ENCODE data around the gene FZD10.

The FZD10 gene

GRCh38 chr12:130155416-130156073 lies 6.7 kb upstream of the FZD10 start:
- DNase-seq (ENCODE audit: low spot score): no peak

DNA sequence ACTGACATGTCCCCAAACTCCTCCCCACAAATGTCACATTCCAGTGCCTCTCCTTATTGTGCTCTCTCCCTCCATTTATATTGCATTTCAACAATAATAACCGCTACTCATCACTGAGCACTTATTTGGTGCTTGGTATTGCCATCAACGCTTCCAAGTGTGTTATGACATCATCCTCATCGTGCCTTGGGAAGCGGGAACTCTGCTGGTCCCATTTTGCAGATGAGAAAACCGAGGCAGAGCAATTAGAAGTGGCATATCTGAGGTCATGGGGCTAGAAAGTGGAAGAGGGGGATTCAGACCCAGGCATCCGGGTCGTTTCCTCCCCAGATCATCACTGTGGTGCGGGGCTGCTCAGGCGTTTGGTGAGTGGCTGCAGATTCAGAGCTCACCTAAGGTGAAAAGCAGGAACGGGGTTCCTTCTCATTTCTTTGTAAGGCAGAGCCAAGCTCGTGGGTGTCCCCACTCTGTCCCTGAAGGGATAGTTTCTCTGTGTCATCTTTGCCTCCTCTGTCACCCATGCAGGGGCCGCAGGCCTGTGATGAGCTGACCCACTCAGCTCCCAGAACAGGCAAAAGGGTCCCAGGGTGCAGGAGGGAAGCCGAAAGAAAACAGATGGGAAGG lies 5.5 kb upstream of the FZD10 start:
- no peak for DNase-seq (ENCODE audit: low spot score)

DNA sequence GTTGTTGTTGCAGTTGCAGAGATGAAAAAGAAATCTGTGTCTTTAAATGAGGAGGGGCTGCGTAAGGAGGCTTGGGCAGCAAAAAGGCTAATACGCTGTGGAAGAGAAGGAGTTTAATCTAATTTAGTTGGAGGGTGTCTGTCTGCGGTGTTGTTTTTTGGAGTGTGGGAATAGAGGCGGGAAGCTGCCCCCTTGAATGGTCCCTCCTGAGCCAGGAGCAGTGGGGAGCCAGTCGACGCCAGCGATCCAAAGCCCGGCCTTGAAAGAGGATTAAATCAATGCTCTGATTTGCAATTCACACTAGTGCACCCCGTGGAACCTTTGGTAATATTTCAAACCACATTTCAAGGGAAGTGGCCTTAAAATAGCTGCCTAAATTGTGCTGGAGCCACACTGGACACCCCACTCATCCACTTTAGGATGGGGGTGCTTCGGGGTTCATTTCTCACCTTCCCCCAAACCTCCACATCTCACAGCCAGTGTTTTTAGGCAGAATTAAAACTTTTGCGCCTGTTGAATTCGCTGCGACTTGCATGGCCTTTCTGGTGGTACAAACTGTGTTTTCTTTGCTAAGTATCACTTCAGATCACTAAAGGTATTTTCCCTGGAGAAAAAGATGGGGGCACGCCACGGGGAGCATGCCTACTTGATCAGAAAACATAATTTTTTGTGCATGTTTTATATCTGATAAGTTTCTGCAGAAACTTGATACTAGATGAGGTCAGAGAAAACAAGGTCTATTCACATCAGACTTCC lies 4.1 kb upstream of the FZD10 start:
- peak; percentile 84 for DNase-seq (ENCODE audit: low spot score)

DNA sequence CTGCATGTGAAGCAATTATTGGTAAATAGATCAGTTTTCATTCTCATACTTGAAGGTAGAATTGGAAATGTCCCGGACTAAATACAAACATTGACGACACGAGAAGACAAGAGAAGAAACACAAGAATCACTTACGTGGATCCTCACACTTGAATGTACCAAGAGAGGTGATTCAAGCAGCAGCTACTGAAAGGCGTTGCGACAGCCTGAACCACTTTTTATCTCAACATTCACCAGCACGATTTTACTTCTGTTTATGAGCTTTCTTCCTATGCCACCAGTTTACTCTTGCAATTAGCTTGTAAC lies 3.6 kb upstream of the FZD10 start:
- no peak for DNase-seq (ENCODE audit: low spot score)

DNA sequence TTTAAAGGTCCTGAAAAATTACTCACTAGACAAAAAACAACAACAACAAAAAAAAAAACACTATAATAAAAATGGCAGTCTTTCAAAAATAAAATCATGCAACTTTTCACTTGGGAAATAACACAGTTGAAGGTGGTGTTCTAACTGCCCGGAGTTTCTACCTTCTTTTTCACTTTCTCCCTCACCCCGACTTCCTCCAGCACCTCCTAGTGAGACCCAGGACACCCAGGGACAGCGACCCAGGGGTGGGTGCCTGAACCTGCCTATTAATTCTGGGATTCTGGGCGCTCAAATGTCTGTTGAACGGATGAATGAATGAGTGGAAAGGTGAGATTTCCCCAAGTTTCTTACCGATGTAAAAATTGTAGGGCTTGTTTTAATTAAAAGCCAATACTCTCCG lies 2.0 kb upstream of the FZD10 start:
- no peak for DNase-seq (ENCODE audit: low spot score)

DNA sequence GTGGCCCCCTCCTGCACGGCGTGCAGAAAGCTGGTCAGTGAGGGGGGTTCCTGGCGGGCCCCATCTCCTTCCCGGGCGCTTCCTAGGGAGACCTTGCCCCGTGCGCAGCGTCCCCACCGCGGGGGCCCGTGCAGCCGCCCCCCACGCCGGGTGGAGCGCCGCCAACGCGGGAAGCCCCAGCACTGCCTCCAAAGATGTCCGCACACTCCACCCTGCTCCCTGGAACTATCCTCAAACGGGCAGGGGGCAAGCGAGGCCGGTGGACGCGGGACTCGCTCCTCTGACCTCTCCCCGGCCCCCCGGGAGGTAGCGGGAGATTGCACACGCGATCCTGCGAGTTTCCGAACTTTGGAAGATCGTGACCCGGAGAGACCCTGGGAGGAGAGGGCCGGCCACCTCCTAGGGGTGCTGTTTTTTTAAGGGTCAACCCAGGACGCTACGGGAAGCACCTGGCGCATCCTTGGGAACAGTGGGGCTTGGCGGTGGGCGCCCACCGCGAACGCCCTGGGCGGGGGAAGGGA lies 1.5 kb upstream of the FZD10 start:
- peak; percentile 79 for DNase-seq (ENCODE audit: low spot score)

DNA sequence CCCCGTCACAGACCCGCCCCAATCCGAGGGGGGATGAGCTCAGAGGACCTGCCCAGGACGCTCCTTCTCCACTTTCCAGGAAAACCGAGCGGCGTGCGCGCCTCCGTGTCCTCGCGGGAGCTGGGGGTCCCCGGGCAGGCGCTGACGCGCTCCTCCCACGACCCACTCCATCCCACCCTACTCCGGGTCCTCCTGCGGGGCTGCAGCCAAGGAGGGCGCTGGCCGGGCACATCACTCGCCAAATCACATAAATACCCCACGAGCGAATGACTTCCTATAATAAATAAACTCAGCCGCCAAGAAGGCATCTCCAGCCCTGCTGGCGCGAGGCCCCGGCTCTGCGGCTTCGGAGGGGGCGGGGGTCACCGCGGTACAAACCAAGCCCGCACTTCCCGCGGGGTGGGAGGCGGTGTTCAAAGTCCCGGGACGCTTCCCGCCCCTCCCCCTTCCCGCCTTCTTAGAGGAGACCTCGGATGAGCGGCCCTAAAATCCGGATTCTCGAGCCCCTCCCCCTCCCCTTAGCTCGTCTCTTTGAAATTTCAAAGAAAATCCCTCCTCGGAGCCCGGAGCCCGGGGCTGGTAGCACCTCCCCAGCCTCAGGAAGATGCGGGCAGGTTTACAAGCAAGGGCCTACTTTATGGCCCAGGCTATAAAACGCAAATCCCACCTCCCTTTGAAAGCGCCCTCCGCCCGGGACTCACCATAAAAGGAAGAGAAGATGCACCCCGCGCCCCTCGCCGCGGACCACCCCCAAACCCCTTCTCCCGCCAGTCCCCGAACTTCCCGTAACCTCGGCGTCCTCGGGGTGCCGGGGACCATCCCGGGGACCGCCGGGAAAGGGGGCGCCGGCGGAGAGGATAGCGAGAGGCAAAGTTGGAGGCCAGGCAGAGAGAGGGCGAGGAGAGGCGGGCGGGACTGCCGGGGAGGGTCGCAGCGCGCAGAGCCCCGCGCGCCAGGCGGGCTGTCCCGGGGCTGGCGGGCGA lies 712 bp upstream of the FZD10 start:
- peak; percentile 95 for DNase-seq (ENCODE audit: low spot score)

- DNase-seq (ENCODE audit: low spot score): peak; percentile 74
Observed at GRCh38 chr12:130162745-130163460, 639 bp downstream of the FZD10 start.

DNA sequence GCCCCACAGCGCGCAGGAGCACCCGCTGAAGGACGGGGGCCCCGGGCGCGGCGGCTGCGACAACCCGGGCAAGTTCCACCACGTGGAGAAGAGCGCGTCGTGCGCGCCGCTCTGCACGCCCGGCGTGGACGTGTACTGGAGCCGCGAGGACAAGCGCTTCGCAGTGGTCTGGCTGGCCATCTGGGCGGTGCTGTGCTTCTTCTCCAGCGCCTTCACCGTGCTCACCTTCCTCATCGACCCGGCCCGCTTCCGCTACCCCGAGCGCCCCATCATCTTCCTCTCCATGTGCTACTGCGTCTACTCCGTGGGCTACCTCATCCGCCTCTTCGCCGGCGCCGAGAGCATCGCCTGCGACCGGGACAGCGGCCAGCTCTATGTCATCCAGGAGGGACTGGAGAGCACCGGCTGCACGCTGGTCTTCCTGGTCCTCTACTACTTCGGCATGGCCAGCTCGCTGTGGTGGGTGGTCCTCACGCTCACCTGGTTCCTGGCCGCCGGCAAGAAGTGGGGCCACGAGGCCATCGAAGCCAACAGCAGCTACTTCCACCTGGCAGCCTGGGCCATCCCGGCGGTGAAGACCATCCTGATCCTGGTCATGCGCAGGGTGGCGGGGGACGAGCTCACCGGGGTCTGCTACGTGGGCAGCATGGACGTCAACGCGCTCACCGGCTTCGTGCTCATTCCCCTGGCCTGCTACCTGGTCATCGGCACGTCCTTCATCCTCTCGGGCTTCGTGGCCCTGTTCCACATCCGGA lies 1.4 kb downstream of the FZD10 start:
- peak; percentile 67 for DNase-seq (ENCODE audit: low spot score)

DNA sequence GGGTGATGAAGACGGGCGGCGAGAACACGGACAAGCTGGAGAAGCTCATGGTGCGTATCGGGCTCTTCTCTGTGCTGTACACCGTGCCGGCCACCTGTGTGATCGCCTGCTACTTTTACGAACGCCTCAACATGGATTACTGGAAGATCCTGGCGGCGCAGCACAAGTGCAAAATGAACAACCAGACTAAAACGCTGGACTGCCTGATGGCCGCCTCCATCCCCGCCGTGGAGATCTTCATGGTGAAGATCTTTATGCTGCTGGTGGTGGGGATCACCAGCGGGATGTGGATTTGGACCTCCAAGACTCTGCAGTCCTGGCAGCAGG lies 1.9 kb downstream of the FZD10 start:
- DNase-seq (ENCODE audit: low spot score): no peak

GRCh38 chr12:130164936-130165335 lies 2.7 kb downstream of the FZD10 start:
- DNase-seq (ENCODE audit: low spot score): no peak

- DNase-seq (ENCODE audit: low spot score): no peak
Observed at GRCh38 chr12:130166306-130166705, 4.0 kb downstream of the FZD10 start.

GRCh38 chr12:130167537-130167936 lies 5.3 kb downstream of the FZD10 start:
- no peak for DNase-seq (ENCODE audit: low spot score)

- DNase-seq (ENCODE audit: low spot score): no peak
Observed at GRCh38 chr12:130169256-130169655, 7.0 kb downstream of the FZD10 start.

DNA sequence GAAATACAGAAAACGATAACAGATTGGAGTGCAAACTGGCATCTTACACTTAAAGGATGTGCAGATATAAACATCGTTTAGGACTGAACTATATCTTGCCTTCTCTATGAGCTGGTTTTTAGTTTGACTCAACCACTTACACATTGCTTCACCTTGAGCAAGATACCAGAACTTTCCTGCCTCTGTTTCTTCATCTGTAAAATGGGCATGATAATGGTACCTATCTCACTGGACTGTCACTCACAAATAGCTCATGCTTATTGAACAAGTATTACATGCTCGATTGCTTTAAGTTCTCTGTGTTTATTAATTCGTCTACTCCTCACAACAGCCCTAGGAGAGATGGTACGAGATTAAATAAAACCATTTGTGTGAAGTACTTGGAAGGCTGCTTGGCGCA lies 7.7 kb downstream of the FZD10 start:
- no peak for DNase-seq (ENCODE audit: low spot score)

GRCh38 chr12:130170611-130171010 lies 8.3 kb downstream of the FZD10 start:
- no peak for DNase-seq (ENCODE audit: low spot score)

DNA sequence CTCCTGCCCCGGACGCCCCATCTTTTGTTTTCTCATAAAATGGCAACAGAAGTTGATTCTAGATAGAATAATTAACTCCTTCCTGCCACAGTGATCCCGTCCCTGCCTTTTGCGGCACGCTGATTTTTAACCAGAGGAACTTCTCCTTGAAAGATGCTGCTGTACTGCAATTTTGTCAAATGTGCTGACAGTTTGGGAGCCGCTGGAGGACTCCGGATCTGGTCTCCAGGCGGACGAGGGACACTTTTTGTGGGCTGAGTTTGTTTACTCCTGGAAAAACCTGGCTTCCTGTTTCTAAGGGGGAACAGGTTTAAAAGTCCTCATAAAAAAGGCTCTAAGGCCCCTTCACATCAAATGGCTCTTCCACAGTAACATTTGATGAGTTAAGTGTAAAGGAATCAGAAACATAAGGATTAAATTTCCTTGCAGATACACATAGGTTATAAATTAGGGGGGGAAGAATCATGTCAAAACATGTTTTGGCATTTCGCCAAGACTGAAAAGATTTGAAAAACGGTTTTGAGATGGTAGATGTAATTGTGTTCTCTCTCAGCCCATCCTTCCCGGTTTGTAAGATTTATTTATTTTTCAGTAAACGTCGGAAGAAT lies 15.5 kb downstream of the FZD10 start:
- DNase-seq (ENCODE audit: low spot score): no peak

- no peak for DNase-seq (ENCODE audit: low spot score)
Observed at GRCh38 chr12:130178282-130178681, 16.0 kb downstream of the FZD10 start.

DNA sequence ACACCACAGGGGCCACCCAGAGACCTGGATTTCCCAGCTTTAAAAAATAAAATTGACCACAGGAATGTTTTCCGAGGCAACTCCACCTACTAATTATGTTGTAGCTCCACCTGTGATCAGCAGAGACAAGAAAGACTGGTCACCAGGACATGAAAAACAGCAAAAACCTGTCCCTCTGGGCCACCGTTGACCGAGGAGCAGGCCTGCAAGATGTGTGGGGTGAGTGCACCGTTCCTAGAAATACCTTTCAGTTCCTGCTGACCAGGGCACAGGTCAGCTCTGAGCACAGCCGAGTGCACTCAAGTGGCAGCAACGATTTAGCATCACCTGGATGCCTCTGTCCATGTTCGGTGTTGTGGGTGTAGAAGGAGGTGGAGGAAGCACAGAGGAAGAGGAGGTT lies 16.9 kb downstream of the FZD10 start:
- DNase-seq (ENCODE audit: low spot score): no peak

DNA sequence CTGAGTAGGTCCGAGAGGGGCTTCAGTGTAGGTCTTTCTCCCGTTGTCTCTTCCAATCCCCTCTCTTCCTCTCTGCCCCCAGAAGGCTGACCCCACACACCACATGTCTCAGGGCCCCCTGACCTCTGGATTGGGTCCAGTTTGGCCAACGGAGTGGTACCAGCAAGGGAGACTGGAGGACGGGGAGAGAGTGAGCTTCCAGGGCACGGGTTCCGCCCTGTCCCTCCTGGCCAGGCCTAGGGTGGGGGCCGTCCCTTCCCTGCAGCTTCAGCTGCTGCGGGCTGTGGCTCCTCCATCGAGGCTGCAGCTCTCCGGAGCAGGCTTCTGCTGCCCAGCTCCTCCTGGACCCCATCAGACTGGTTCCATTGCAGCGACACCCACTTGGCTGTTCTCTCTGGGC lies 17.4 kb downstream of the FZD10 start:
- no peak for DNase-seq (ENCODE audit: low spot score)
